ENCODE measurements around the gene INO80C.

Gene INO80C

DNA sequence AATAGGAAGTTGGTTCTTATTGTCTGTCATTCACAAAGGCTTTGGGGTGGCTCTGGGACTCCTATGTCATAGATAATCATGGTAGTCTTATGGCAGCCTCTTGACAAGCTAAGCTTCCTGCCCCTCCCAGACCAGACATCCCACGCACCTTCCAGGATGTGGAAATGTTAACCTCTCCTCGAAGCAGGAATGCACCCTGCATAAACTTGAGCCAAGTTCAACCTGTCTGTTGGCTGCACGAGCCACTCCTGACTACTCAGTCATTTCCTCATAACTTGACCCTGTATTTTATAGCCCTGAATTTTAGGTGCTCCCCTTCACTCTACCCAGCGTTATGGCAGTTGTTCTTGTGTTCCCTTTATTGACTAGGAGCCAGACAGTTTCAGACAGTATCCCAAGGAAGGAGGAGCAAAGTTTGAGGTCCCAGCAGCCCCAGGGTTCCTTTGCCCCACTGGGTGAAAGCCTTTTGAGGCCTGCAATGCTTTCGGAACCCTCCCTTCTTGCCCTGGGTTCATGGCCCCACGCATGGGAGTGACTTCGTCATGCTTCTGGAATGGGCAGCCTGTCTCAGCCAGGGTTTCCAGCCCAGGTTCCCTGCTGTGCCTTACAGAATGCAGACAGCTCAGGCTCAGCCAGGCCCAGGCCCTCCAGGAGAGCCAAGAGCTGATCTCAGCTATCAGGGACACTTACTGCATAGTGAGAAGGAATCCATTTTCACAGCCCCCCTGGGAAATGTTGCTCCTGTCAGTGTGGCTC, 15.6 kb upstream of the INO80C start:
- no peak for DNase-seq (ENCODE audit: low spot score)

DNA sequence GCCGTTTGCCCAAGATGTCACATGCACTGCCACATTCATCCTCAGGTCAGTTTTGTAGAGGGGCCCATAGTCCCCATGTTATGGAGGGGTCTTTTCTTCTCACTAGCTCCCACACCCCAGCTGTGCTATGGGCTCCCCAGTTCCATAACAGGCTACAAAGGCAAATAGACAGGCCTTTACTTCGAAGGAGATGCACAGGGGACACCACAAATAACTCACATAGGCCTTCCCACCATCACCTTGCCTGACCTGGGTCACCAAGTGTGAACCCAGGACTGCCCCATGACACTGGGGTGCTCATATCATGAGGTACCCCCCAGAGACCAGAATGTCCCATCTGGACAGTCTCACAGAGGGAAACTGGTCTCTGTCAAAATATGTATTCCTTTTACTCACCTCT, 15.0 kb upstream of the INO80C start:
- DNase-seq (ENCODE audit: low spot score): no peak

DNA sequence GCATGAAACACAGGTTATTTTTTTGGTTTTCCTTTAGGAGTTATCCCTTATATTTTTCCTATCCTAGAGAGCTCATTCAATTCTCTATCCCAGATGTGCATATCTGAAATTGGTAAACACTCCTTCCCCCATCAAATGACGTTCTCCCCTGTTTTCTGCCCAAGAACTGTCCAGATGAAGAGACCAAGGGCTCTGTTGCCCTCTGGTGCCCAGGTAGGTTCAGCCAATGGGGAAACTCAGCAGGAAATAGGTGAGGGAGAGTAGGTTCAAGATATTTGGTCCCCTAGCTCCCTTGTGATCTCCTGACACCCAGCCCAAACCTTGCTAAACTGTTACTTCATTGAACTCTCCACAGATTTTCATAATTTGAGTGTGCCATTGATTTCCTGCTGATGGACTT, 14.1 kb upstream of the INO80C start:
- no peak for DNase-seq (ENCODE audit: low spot score)

DNA sequence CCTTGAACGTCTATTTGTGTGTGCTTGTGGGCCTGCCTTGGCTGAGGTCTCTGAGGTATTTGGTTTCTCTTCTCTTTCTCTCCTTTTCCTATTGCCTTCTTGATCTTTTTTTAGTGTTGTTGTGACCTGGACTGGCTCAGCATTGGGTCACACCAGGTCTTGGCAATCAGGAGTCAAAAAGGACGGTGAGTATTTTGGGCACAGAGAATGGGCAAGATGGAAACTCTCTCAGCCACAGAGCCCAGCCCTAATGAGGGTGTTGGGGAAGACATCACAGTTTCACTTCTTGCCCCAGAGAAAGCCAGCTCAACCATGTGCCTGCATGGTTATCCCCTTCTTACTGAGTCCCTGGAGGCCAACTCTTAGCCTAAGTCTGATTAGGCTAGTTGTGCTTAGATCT, 13.7 kb upstream of the INO80C start:
- DNase-seq (ENCODE audit: low spot score): no peak

DNA sequence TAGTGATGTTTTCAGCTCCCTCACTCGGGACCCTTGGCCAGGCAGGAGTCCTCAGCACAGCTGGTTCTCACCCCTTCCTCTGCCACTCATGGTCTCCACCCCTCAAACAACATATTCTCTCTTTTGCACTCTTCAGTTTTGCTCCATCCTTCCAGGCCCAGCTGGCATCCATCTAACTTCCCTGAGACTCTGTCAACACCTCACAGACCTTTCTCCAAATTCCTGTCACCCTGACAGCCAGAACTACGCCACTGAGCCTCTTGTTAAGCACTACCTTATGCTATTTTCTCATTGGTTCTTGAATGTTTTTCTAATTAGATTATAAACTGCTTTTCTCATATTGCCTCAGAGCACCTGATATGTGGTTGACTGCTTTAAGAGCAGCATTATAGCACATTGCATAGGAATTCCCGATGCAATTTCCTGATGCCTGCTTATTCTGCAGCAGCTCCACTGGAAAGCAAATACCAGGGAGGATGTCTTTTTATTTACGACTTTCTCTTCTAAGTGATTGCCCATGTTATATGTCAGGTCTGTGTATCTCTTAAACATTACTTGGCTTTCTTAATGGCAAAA, 12.4 kb upstream of the INO80C start:
- DNase-seq (ENCODE audit: low spot score): no peak

- DNase-seq (ENCODE audit: low spot score): no peak
Measured at GRCh38 chr18:35508746-35509338, 11.1 kb upstream of the INO80C start.

DNA sequence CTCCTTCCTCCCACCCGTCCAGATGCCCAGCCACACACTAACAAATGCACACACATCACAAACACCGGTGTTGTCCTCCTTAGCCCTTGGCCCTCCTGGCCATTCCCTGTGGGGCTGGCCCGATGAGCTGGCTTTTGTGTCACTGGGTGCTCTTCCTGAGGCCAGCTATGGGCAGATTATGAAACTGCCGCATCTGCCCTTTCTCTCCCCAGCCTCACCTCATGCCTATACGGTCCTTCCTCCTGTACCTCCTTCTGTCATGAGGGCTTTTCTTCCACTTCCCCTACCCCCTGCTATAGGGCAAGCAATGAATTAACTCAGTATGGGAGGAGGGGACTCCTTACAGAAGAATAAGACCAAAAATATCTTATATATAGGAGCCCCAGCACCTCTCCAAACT, 10.3 kb upstream of the INO80C start:
- DNase-seq (ENCODE audit: low spot score): no peak

DNA sequence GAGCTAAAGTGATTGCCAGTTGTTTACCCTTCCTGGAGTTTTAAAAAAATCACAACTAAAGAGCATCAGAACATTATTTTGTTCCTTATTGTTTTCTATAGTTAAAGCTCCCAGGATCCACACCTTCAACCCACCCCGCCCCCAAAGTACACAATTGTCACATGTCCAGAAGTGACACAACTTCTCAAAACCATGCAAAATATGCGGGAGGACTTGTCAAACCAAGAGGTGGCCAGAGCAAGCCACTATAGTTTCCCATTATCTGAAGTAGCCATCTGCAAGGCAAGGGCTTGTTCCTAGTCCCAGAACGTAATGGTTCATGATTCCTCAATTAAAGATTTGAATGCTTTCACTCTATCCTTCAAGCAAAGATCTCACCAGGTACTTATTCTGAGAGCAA, 9.9 kb upstream of the INO80C start:
- DNase-seq (ENCODE audit: low spot score): no peak

- DNase-seq (ENCODE audit: low spot score): no peak
Measured at GRCh38 chr18:35507192-35507591, 9.4 kb upstream of the INO80C start.

DNA sequence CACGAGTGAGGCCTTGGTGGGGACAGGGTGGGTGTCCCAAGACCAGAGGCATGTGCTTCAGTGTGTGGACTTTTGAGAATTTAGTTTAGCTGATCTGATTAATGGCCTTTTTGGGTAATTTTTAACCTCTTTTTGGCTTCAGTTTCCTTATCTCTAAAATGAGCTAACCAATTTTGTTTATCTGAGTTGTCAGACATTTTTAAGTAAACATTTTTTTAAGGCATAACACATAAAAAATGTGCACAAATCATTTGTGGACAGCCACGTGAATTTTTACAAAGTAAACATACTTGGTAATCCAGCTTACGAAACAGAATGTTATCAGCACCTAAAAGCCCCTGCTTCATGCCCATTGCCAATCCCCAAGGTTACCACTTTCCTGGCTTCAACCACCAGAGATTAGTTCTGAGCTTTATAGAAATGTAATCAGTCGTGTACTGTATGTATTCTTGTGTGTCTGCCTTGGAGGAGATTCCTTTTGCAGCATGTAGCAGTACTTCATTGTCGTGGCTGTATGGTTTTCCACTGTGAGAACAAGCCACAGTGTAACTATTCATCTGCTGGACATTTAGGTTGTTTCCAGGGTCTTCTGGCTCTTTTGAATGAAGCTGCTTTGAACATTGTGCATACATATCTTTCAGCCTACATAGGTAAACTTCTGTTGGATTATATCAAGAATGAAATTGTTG, 8.4 kb upstream of the INO80C start:
- DNase-seq (ENCODE audit: low spot score): no peak

DNA sequence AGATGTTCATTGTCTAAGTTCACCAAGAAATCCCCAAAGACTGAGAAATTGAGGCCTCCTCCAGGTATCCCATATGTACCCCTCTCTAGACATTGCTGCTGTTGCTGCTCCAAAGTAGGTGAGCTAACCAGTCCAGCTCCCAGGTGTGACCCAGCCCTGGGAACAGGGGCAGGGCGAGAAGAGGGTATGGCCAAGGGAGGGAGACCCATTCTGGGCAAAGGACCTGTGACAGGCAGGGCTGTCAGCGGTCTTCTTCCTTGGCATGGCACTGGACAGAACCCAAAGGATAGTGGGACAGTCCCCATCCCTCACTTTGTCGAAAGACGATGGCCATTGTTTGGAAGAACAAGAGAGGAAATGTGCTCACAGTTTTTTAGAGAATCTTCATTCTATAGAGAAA, 7.2 kb upstream of the INO80C start:
- DNase-seq (ENCODE audit: low spot score): no peak

DNA sequence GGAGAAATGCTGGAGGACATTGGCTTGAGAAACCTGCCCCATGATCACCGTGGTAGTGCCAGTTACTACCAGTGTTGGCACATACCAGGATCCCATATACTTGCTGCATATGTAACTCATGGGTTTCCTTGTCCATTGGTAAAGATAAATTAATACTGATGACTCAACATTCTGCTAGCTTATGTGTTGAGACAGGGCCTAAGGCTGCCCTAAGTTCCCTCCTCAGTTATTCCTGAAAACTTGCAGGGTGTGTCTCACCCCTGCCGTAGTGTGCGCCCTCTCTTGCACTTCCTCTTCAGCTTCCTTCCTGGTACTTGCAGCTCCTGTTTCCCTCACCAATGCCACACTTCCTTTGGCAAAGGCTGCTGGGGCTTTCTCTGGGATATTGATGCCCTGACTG, 4.3 kb upstream of the INO80C start:
- DNase-seq (ENCODE audit: low spot score): no peak

- DNase-seq (ENCODE audit: low spot score): no peak
Measured at GRCh38 chr18:35501369-35501768, 3.6 kb upstream of the INO80C start.

DNA sequence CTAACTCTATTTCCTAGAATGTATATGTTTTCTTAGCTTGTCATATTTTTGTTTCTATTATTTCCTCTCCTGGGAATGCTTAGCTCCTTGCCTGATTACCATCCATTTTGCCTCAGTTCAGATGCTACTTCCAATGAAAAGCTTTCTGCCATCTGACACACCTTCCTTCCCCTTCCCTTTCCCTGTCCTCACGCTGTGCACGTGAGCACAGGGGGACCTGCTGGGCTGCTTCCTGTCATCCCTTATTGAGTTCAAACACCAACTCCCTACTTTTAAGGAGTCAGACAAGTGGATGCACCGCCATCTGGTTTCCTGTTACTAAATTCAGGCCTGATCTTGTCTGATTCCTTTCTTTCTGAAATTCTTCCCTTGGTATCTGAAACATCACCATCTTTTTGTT, 2.4 kb upstream of the INO80C start:
- no peak for DNase-seq (ENCODE audit: low spot score)

DNA sequence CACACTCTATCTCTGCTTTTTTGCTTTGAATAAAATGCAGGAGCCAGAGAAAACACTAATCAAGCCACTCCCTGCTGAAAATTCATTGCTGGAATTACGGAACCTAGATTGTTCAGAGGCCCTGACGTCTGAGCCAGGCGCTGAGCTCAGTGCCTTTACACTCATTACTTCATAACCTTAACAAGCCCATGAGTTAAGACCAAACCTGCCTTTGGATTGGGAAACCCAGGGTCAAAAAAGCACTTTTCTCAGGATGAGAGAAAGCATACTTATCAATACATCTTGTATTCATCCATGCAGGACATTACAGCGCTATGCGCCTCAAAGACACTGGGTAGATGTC, 762 bp downstream of the INO80C start:
- no peak for DNase-seq (ENCODE audit: low spot score)

DNA sequence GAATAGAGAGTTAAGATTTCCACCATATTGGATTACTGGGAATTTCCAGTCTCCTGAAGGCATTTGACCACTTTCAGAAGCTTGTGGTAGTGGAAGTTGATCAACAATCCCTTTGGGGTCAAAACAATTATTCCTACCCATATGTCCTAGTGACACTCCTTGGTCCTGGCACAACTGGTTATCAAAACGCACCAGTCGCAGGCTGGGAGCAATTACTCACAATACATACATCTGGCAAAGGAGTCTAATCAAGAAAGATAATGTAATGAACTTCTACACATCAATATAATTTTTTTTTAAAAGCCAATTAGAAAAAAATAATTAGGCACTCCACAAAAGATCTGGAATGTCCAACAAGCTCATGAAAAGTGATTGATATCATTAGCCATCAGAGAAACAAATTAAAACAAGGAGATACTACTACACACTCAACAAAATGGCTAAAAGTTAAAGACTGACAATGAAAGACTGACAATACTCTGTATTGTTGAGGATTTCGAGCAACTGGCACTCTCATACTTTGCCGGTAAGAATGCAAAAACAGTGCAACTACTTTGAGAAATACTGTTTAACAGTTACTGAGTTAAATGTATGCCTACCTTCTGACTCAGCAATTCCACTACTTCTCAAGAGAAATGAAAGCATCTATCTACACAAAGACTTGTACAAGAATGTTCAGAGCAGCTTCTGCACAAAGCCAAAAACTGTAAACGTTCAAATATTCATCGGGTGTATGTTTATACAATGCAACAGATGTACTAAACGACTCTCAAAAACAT, 2.0 kb downstream of the INO80C start:
- DNase-seq (ENCODE audit: low spot score): no peak

GRCh38 chr18:35494251-35495220, 3.2 kb downstream of the INO80C start:
- no peak for DNase-seq (ENCODE audit: low spot score)

DNA sequence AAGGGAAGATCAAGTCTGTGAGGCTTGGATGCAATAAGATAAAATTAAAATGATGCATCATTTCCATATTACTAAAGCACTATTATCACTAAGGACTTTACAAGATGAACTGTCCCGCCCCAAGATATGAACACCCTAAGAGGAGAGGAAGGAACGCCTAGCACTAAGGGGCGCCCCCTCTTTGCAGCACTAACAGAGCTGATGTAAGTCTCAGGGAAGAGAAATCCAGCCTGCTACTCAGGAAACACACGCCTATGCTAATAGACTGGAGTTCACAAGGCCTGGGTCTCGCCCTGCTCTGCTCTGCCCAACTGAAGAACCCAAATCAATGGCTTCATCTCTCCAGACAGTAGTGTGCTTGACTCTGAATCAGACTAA, 6.1 kb downstream of the INO80C start:
- no peak for DNase-seq (ENCODE audit: low spot score)

- DNase-seq (ENCODE audit: low spot score): no peak
Measured at GRCh38 chr18:35490894-35491699, 6.7 kb downstream of the INO80C start.

DNA sequence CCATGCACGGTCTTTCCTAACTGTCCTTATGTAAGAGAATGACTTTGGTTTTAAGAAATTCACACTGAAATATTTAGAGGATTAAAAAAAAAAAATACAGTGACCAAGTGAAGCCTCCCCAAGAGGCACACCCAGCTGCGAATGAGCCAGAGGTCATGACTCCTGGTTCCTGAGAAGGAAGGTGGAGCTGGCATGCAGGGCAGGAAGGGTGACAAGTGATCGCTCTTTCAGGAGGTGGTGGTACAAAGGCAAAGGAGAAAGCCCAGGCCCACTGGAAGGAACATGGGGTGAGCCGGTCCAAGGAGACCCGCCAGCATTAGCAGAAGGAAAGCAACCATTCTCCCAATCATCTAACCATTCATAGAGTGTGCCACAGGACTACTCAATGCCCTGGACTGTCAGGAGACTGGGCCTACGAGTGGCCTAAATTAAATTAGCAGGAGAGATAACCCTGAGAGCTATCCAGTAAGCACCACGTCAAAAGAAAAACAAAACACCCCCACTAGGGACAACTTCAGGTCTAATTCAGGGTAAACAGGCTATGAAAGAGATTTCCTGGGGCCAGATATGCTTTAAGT, 7.8 kb downstream of the INO80C start:
- no peak for DNase-seq (ENCODE audit: low spot score)
